ENCODE results near the gene ASPN.

ASPN gene

GRCh38 chr9:92482329-92482728, at the start of gene ASPN:
ASPN (minus strand) TSS chr9:92482506.
- DNase-seq: no peak

- no peak for DNase-seq
Observed at GRCh38 chr9:92530893-92531292, 48.6 kb upstream of the ASPN start.

- no peak for DNase-seq
Observed at GRCh38 chr9:92529124-92529523, 46.8 kb upstream of the ASPN start.

GRCh38 chr9:92528522-92528849, 46.2 kb upstream of the ASPN start:
- DNase-seq: no peak

GRCh38 chr9:92527832-92528521, 45.7 kb upstream of the ASPN start:
- no peak for DNase-seq

GRCh38 chr9:92527291-92527828, 45.1 kb upstream of the ASPN start:
- DNase-seq: no peak

- DNase-seq: no peak
Observed at GRCh38 chr9:92525306-92525705, 43.0 kb upstream of the ASPN start.

GRCh38 chr9:92524881-92525280, 42.6 kb upstream of the ASPN start:
- DNase-seq: no peak

GRCh38 chr9:92522983-92523970, 41.0 kb upstream of the ASPN start:
- no peak for DNase-seq

- no peak for DNase-seq
Observed at GRCh38 chr9:92520837-92521236, 38.5 kb upstream of the ASPN start.

- DNase-seq: no peak
Observed at GRCh38 chr9:92518199-92518598, 35.9 kb upstream of the ASPN start.

GRCh38 chr9:92517046-92517445, 34.7 kb upstream of the ASPN start:
- no peak for DNase-seq

GRCh38 chr9:92516521-92516920, 34.2 kb upstream of the ASPN start:
- no peak for DNase-seq

- DNase-seq: no peak
Observed at GRCh38 chr9:92514635-92515034, 32.3 kb upstream of the ASPN start.

- no peak for DNase-seq
Observed at GRCh38 chr9:92513349-92513748, 31.0 kb upstream of the ASPN start.

- no peak for DNase-seq
Observed at GRCh38 chr9:92512622-92513021, 30.3 kb upstream of the ASPN start.

- DNase-seq: no peak
Observed at GRCh38 chr9:92510747-92511146, 28.4 kb upstream of the ASPN start.

GRCh38 chr9:92509050-92509449, 26.7 kb upstream of the ASPN start:
- DNase-seq: no peak

- DNase-seq: no peak
Observed at GRCh38 chr9:92508018-92508820, 25.9 kb upstream of the ASPN start.

GRCh38 chr9:92507496-92507895, 25.2 kb upstream of the ASPN start:
- no peak for DNase-seq

- DNase-seq: no peak
Observed at GRCh38 chr9:92507005-92507404, 24.7 kb upstream of the ASPN start.

GRCh38 chr9:92506184-92506857, 24.0 kb upstream of the ASPN start:
- no peak for DNase-seq

- no peak for DNase-seq
Observed at GRCh38 chr9:92504881-92505280, 22.6 kb upstream of the ASPN start.

Measured in stimulated activated CD4-positive, alpha-beta T cell treated with anti-CD3 and anti-CD28 coated beads, Interleukin-4, amount 100 ng/mL, for 24 hours (primary cell).